Endothelial cell of umbilical vein (primary cell): ENCODE measurements around the gene AIRE. TPM values are rescaled to one million over a fixed set of nuclear protein-coding genes. Genes with fewer than 3 reads are reported as not detected.

Experiments
- BruUV-seq: library from RNA; stranded (reverse); fragments of 400-500 nt; replicated peaks from 2 replicates; lab custom pipeline; 2021; lab: Mats Ljungman, UMichigan
- CTCF ChIA-PET: fragments of 300-600, 350-600 bp; sonication (Branson Sonifier 250); formaldehyde crosslinking; loops from one replicate; lab custom pipeline; 2021; ENCODE audit warnings: antibody characterized with exemption, inconsistent platforms; lab: Charles Lee
- POLR2A ChIA-PET: fragments of 300-600, 350-600 bp; sonication (Branson Sonifier 250); formaldehyde crosslinking; loops from one replicate; lab custom pipeline; 2021; ENCODE audit warnings: antibody characterized with exemption, inconsistent platforms; lab: Charles Lee
- DNase-seq: peaks from one replicate; pipeline ENCODE4 v3.0.0-alpha.2; 2011; ENCODE audit warnings: low read depth, low spot score
- FAIRE-seq: peaks from 2 replicates; lab custom pipeline; 2011; peaks lifted over from hg19 to GRCh38; lab: Jason Lieb, UNC
- H2AFZ ChIP-seq: 2 replicates; pipeline ENCODE4 v1.6.0; 2012; ENCODE audit warnings: low read depth, low read length, control low read depth, inconsistent platforms
- H3K27ac ChIP-seq: 2 replicates; pipeline ENCODE4 v1.5.1; 2011; ENCODE audit warnings: low read depth, mild to moderate bottlenecking, control low read depth, low read length, moderate library complexity; ENCODE audit not compliant: insufficient read depth
- H3K27me3 ChIP-seq, 2 experiments: 2 replicates each; pipeline versions ENCODE4 v1.6.0 to v1.6.1; 2011; ENCODE audit warnings: low read length in 2 of 2, mixed read lengths in 1 of 2; ENCODE audit not compliant: control insufficient read depth in 2 of 2, insufficient read depth in 2 of 2
- H3K36me3 ChIP-seq, 2 experiments: 2 replicates in 1 of 2; 3 replicates in 1 of 2; pipeline ENCODE4 v1.5.1; 2011; ENCODE audit warnings: low read length in 2 of 2, mild to moderate bottlenecking in 1 of 2, moderate library complexity in 1 of 2; ENCODE audit not compliant: control insufficient read depth in 2 of 2, insufficient read depth in 2 of 2; ENCODE audit errors: extremely low read depth in 1 of 2
- H3K4me1 ChIP-seq: 3 replicates; pipeline ENCODE4 v1.5.1; 2011; ENCODE audit warnings: mild to moderate bottlenecking, low read length; ENCODE audit not compliant: control insufficient read depth, insufficient read depth; ENCODE audit errors: extremely low read depth
- H3K4me2 ChIP-seq: 2 replicates; pipeline ENCODE4 v1.6.1; 2011; ENCODE audit warnings: low read length, control low read depth, mixed read lengths; ENCODE audit not compliant: insufficient read depth
- H3K4me3 ChIP-seq, 3 experiments: fragments of 200-600 bp in 1 of 3; sonication (generic), shearing (Covaris generic) in 1 of 3; replicated peaks in 1 of 3; 2 replicates each; pipeline ENCODE4 v1.5.1; 2011 to 2016; ENCODE audit warnings: control low read depth in 3 of 3, low read length in 3 of 3, mild to moderate bottlenecking in 2 of 3, inconsistent platforms in 1 of 3, low read depth in 1 of 3, moderate library complexity in 1 of 3; ENCODE audit not compliant: insufficient read depth in 1 of 3
- H3K79me2 ChIP-seq: 2 replicates; pipeline ENCODE4 v1.6.0; 2012; ENCODE audit warnings: low read length, inconsistent platforms; ENCODE audit not compliant: control insufficient read depth, insufficient read depth
- H3K9ac ChIP-seq: replicated peaks from 2 replicates; pipeline ENCODE3; 2011; ENCODE audit warnings: low read length, control low read depth; ENCODE audit not compliant: insufficient read depth; ENCODE audit errors: extremely low read depth
- H3K9me1 ChIP-seq: replicated peaks from 3 replicates; pipeline ENCODE4 v1.6.0; 2011; ENCODE audit warnings: mild to moderate bottlenecking, low read length; ENCODE audit not compliant: control insufficient read depth, insufficient read depth; ENCODE audit errors: extremely low read depth
- H3K9me3 ChIP-seq: replicated peaks from 2 replicates; pipeline ENCODE4 v1.5.1; 2012; ENCODE audit warnings: low read length, inconsistent platforms; ENCODE audit not compliant: control insufficient read depth, insufficient read depth
- H4K20me1 ChIP-seq: replicated peaks from 2 replicates; pipeline ENCODE3; 2011; ENCODE audit warnings: mild to moderate bottlenecking, low read length; ENCODE audit not compliant: control insufficient read depth, insufficient read depth; ENCODE audit errors: extremely low read depth
- CTCF ChIP-seq, 2 donors: IDR thresholded peaks; 1 replicate in 1 of 2; 2 replicates in 1 of 2; pipeline ENCODE4 v1.5.1; 2011; ENCODE audit warnings: low read length in 2 of 2, mild to moderate bottlenecking in 2 of 2, moderate library complexity in 2 of 2, control low read depth in 1 of 2, inconsistent platforms in 1 of 2, low read depth in 1 of 2; ENCODE audit not compliant: insufficient read depth in 1 of 2; ENCODE audit errors: extremely low read depth in 1 of 2
- EZH2 ChIP-seq: IDR thresholded peaks from 2 replicates; pipeline ENCODE4 v1.6.1; 2012; ENCODE audit warnings: borderline replicate concordance, low read depth, mild to moderate bottlenecking, moderate library complexity, low read length, inconsistent platforms; ENCODE audit not compliant: severe bottlenecking
- FOS ChIP-seq: IDR thresholded peaks from 2 replicates; pipeline ENCODE4 v1.6.1; 2011; ENCODE audit warnings: mild to moderate bottlenecking, low read length, moderate library complexity, borderline replicate concordance; ENCODE audit not compliant: insufficient read depth
- GATA2 ChIP-seq: IDR thresholded peaks from 2 replicates; pipeline ENCODE4 v1.7.0; 2011; ENCODE audit warnings: low read depth, mild to moderate bottlenecking, moderate library complexity, mixed read lengths, low read length; ENCODE audit not compliant: insufficient read length, insufficient read depth
- JUN ChIP-seq: IDR thresholded peaks from 2 replicates; pipeline ENCODE4 v1.6.1; 2011; ENCODE audit warnings: borderline replicate concordance, low read depth; ENCODE audit not compliant: insufficient read length, insufficient read depth
- MYC ChIP-seq: IDR thresholded peaks from one replicate; pipeline ENCODE4 v1.6.1; 2011; ENCODE audit warnings: mild to moderate bottlenecking, low read depth, low read length
- POLR2A ChIP-seq: IDR thresholded peaks from 2 replicates; pipeline ENCODE4 v1.6.1; 2012; ENCODE audit warnings: low read depth, mild to moderate bottlenecking, control low read depth, low read length
- POLR2AphosphoS5 ChIP-seq: IDR thresholded peaks from 2 replicates; pipeline ENCODE4 v1.6.1; 2012; ENCODE audit warnings: low read depth, mild to moderate bottlenecking, control low read depth, low read length, moderate library complexity; ENCODE audit not compliant: insufficient read depth
- dilution Hi-C: fragments of 300-500 bp; cut with MboI; formaldehyde crosslinking; loops from one replicate; pipeline ENCODE4 v1.15.0; 2019; ENCODE audit warnings: low sequenced_read_pairs; ENCODE audit not compliant: extremely low pct_ligation_motif_present
- intact Hi-C: fragments of 100-400 bp; cut with micrococcal nuclease; formaldehyde crosslinking; loops from one replicate; pipeline ENCODE4 v1.10.0; 2022
- polyA plus RNA-seq, 4 experiments: library from polyadenylated mRNA; depleted of rRNA in 3 of 4; stranded (reverse) in 3 of 4; unstranded in 1 of 4; fragments of >200 nt; gene quantifications; 2 replicates each; pipeline versions ENCODE4 v1.2.1 to v1.2.3, GENCODE V29; 2011 to 2012; ENCODE audit warnings: missing spikeins in 1 of 4
- total RNA-seq: library from RNA; stranded (reverse); gene quantifications from 2 replicates; pipeline ENCODE4 v1.2.3, GENCODE V29; 2021
- TF ChIP-seq, protein P1 (sequence below): IDR thresholded peaks from 2 replicates; pipeline ENCODE4 v1.6.1; 2011; ENCODE audit not compliant: insufficient read depth, insufficient read length

Gene AIRE
- total and polyA plus RNA-seq, 2 donors (not counting 3 experiments of a cell fraction or from before 2014, with no cell fraction given): 0.04 to 0.11 TPM

GRCh38 chr21:44314561-44314960, 28.9 kb downstream of the AIRE start:
- H2AFZ ChIP-seq: no peak overlapping the region
- H3K27ac ChIP-seq: no peak overlapping the region
- H3K9me1 ChIP-seq: no peaks in the 10 kb centered on the region
- H3K9me3 ChIP-seq: no peaks in the 10 kb centered on the region
- DNase-seq (no peak), FAIRE-seq (no peak)
- no peak overlapping the region for H3K4me3 ChIP-seq
- H3K4me1 ChIP-seq: no peaks in the 10 kb centered on the region
- H4K20me1 ChIP-seq: no peaks in the 10 kb centered on the region
- peaks cover 13 to 68% of the 10 kb centered on the region in 2 experiments for H3K36me3 ChIP-seq
- no peak for TF ChIP-seq MYC
- TF ChIP-seq GATA2: no peak
- TF ChIP-seq POLR2AphosphoS5: no peak
- TF ChIP-seq POLR2A: no peak
- dilution Hi-C loops (no loop called here), intact Hi-C loops (no loop called here)
- BruUV-seq: no TSS peak
- no peak overlapping the region for H3K4me2 ChIP-seq
- H3K79me2 ChIP-seq: no peaks in the 10 kb centered on the region
- POLR2A ChIA-PET: no interaction called here
- H3K9ac ChIP-seq: no peak overlapping the region
- CTCF ChIA-PET: no interaction called here
- no peaks in the 10 kb centered on the region for H3K27me3 ChIP-seq

GRCh38 chr21:44315691-44316203, 30.1 kb downstream of the AIRE start:
- intact Hi-C loops: no loop called here

More at GRCh38 chr21:44315691-44316203, 30.1 kb downstream of the AIRE start:
- H3K27ac ChIP-seq: no peak overlapping the region
- H3K9ac ChIP-seq: no peak overlapping the region
- no peak for DNase-seq
- H3K4me1 ChIP-seq: no peaks in the 10 kb centered on the region
- H3K27me3 ChIP-seq: no peaks in the 10 kb centered on the region
- POLR2A ChIA-PET: no interaction called here
- H3K9me3 ChIP-seq: no peaks in the 10 kb centered on the region
- H3K9me1 ChIP-seq: no peaks in the 10 kb centered on the region
- peaks cover 8 to 64% of the 10 kb centered on the region in 2 experiments for H3K36me3 ChIP-seq
- no peaks in the 10 kb centered on the region for H4K20me1 ChIP-seq
- FAIRE-seq: no peak
- dilution Hi-C loops: no loop called here
- no peak overlapping the region for H3K4me2 ChIP-seq
- no peak for TF ChIP-seq POLR2A
- TF ChIP-seq GATA2: no peak
- no peak for TF ChIP-seq JUN
- no peak for TF ChIP-seq CTCF (IDR thresholded peaks at IDR 0.05; ENCODE audit: extremely low read depth in 1 of 2, insufficient read depth in 1 of 2, low read depth in 1 of 2, low read length in 2 of 2)
- no peak for TF ChIP-seq EZH2
- TF ChIP-seq, protein P1, sequence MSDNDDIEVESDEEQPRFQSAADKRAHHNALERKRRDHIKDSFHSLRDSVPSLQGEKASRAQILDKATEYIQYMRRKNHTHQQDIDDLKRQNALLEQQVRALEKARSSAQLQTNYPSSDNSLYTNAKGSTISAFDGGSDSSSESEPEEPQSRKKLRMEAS: no peak
- TF ChIP-seq FOS: no peak
- TF ChIP-seq MYC: no peak
- no peak for TF ChIP-seq POLR2AphosphoS5
- H3K4me3 ChIP-seq: no peak overlapping the region
- no peaks in the 10 kb centered on the region for H3K79me2 ChIP-seq
- no TSS peak for BruUV-seq
- CTCF ChIA-PET: no interaction called here
- H2AFZ ChIP-seq: no peak overlapping the region
